Stimulated activated CD4-positive, alpha-beta T cell treated with anti-CD3 and anti-CD28 coated beads, Interleukin-15, amount 100 ng/mL, for 48 hours (primary cell): ENCODE results near the gene RIOK1.
"Not testable (repeated sequence)": the region's sequence is repeated elsewhere in the genome, so short reads cannot be mapped to it uniquely, and the experiment has no call there.

Source experiments
- DNase-seq, 2 donors: peaks; one replicate each; pipeline ENCODE4 v3.0.0-alpha.2; 2020; ENCODE audit warnings: low read depth in 2 of 2

The RIOK1 gene

DNA sequence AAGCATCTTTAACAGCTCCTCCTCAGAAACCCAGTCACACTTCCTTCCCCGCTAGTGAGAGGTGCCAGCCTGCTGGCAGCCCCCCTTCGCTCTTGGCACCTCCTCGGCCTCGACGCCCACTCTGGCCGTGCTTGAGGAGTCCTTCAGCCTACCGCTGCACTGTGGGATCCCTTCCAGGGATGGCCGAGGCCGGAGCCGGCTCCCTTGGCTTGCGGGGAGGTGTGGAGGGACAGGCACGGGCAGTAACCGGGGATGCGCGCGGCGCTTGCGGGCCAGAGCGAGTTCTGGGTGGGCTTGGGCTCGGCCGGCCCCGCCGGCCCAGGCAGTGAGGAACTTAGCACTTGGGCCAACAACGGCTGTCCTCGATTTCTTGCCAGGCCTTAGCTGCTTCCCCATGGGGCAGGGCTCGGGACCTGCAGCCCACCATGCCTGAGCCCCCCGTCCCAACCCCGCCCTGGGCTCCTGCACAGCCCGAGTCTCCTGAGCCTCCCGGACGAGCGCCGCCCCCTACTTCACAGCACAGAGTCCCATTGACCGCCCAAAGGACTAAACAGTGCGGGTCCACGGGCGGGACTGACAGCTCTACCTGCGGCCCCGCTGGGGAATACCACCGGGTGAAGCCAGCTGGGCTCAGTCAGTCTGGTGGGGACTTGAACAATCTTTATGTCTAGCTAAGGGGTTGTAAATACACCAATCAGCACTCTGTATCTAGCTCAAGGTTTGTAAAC lies 51.6 kb downstream of the RIOK1 start:
- DNase-seq: no peak

DNA sequence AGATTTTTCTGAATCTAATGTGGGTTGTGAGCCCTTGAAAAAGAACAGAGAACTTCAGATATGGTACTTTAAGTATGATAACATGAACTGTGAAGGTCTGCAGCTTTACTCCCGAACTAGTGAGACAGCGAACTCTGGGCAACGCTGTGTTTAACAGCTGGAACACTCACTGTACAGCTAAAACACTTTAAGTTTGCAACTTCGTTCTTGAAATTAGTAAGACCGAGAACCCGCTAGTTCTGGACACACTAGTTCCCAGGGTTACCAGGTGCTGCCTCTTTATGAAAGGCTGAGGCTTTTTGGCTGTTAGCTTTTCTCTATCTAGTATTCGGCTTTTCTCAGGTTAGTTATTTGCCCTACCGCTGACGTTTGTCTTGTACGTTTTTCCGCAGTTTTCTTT lies 52.9 kb downstream of the RIOK1 start:
- no peak for DNase-seq

DNA sequence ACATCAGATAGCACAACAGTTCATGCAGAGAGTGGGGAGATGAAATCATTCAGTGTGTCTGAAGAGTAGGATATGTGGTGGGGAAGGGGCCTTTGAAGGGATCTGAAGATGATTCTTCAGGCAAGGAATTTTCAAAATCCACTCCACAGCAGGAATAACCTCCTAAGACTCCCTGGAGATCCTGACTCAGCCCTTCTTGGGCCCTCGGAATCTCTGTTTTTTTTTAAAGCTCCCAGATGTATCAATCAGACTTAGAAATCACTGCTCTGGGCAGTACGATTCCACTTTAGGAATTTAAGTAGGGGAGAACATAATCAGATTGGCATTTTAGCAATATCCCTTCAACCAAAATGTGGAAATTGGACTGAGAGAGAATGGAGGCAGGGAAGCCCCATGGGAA lies 55.5 kb downstream of the RIOK1 start:
- no peak for DNase-seq

DNA sequence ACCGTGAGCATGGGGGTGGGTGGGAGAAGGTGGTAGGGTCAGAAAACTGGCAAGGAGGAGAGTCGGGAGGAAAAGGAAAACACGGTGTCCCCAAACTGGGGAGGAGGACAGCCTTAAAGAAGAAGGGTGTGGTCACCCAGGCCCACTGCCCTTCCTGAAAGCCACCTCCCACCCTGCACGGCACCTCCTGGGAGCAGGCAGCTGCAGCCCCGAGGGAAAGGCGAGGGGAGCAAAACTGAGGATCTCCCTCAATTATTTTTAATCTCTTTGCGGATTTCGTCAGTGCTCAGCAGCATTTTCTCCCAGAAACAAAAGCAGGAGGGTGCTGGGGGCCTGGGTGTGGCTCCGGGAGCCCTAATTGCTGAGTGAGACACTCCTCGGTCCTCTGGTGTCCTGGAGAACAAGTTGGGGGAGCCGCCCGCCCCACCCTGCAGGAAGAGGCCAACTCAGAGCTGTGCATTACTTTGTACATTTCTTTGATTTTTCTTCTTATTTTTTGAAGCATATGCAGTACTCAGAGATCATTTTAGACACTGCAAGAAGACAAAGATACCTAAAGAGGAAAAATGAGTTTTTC lies 56.4 kb downstream of the RIOK1 start:
- no peak for DNase-seq

DNA sequence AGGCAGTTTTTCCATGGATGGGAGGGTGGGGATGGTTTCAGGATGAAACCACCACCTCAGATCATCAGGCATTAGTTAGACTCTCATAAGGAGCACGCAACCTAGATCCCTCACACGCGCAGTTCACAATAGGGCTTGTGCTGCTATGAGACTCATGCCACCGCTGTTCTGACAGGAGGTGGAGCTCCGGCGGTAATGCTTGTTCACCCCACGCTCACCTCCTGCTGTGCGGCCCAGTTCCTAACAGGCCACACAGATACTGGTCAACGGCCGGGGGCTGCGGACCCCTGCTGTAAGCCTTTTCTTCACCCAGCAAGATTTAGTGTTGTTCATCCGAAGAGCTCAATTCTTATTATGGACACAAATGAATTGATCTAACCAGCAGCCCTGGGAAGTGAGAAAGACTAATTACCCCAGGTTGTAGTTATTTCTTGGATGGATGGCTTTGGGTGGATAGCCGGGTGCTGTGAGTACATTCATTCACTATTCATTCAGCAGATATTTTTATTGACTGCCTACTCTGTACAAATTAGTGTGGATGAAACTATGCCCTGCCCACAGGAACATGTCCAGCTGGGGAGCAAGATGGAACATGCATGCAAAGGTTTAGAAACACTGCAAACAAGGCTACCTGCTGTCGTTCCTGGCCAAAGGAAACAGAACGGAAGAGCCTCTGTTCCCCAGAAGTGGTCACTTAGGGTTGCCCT lies 57.2 kb downstream of the RIOK1 start:
- no peak for DNase-seq

DNA sequence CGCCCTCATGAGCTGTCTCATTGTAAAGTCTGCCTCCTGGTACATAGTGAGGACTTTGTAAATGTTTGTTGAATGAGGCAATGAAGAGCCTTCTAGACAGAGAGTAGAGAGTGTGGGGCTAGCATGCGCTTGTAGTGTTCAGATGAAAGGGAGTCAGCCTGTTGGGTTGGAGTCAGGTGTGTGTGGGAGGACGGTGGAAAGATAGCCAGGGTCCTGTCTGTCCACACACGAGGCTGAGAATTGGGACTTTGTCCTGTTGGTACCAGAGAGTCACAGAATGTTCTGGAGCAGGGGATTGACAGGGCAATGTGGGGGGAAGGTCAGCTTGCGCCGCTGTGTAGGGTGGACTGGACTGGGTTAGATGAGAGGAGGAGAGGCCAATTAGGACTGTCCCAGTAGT lies 58.6 kb downstream of the RIOK1 start:
- no peak for DNase-seq

DNA sequence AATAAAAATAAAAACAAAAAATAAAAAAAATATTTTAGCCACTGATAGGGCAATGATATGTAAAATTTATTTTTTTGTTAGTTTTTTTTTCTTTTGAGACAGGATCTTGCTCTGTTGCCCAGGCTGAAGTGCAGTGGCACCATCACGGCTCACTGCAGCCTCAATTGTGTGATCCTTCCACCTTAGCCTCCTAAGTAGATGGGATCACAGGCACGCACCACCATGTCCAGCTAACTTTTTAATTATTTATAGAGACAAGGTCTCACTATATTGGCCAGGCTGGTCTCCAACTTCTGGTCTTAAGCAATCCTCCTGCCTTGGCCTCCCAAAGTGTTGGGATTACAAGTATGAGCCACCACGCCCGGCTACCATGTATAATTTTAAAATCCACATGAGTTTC lies 59.4 kb downstream of the RIOK1 start:
- no peak for DNase-seq

DNA sequence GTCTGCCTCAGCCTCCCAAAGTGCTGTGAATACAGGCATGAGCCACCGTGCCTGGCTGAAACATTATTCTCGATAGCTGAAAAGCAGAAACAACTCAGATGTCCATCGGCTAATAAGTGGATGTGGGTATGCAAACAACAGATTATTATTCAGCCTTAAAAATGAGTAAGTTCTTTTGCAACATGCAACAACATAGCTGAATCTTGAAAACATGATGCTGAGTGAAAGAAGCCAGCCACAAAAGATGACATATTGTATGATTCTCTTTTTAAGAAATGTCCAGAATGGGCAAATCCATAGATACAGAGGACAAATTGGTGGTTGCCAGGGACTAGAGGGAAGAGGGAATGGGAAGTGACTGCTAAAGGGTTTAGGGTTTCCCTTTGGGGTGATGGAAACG lies 61.7 kb downstream of the RIOK1 start:
- DNase-seq: no peak

DNA sequence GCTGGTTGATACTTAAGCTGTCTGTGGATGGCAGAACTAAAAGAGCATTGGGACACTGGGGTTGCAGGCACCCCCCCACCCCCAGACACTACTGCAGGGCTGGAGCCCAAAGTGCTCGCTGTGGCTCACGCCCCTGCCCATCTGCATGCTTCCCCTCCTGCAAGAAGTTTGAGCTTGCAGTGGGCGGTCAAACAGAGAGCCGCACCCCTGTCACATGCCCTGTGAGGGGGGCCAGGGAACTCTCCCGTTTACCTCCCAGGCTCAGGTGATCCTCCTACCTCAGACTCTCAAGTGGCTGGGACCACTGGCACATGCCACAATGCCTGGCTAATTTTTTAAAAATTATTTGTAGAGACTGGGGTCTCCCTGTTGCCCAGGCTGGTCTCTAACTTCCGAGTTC lies 63.3 kb downstream of the RIOK1 start:
- DNase-seq: no peak

DNA sequence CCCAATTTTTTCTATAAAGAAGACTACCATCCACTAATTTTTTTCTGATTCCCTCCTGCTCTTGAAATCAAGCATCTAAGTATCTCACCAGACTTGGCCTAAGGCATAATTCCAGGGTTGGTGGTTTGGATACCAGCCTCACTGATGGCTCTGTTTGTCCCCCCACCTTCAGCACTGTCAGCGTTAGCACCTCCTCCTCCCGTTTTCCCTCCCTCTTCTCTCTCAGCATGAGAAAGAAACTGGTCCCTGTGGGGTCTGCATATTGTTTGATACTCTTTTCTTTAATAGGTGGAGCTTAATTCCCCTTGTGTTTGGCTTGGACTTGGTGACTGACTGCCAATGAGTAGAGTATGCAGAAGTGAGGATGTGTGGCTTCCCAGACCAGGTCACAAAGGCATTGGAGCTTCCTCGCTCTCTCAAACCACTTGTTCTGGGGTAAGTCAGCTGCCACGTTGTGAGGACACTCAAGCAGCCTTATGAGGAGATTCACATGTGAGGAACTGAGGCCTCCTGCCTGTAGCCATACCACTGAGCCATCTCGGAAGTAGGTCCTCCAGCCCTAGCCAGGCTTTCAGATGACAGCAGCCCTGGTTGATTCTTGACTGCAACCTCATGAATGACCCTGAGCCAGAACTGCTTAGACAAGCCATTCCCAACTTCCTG lies 65.2 kb downstream of the RIOK1 start:
- DNase-seq: no peak

DNA sequence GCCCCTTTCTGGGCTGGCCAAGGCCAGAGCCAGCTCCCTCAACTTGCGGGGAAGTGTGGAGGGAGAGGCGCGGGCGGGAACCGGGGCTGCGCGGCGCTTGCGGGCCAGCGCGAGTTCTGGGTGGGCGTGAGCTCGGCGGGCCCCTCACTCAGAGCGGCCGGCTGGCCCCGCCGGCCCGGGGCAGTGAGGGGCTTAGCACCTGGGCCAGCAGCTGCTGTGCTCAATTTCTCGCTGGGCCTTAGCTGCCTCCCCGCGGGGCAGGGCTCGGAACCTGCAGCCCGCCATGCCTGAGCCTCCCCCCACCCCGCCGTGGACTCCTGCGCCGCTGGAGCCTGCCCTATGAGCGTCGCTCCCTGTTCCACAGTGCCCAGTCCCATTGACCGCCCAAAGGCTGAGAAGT lies 66.7 kb downstream of the RIOK1 start:
- DNase-seq: not testable (repeated sequence)

DNA sequence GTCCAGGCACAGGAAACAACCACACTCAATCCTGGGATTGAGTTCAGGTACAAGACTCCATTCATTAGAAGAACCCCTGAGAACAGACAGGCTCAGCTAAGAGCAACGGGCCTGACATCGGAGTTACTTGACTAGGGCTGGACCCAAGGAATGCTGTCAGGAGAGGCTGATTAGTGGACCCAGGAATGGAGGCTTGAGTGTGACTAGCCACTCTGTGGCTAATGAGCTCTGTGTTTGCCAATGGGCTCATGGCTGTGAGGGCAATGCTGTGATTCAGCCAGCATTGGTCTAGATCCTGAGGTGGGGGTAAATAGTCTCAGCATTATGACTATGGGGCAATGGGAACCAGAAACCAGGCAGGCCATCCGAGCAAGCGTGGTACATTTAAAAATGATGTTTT lies 71.8 kb downstream of the RIOK1 start:
- no peak for DNase-seq

DNA sequence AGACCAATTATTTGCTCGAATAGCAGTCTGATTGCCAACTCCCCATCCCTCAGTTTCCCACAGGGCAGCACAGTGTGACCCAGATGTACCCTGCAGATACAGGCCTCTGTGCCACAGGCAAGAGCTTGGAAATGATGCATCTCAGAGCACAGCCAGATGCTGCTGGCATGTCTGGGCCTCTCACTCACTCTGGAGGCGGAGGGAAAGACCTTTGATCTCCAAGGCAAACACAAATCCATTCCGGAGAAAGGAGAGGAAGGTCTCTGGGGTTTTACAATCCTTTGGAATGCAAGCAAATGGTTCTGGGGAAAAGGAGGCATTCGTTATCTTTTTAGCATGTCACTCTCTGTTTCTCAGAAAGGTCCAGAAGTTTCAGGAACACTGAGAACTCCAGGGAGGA lies 74.2 kb downstream of the RIOK1 start:
- DNase-seq: no peak

DNA sequence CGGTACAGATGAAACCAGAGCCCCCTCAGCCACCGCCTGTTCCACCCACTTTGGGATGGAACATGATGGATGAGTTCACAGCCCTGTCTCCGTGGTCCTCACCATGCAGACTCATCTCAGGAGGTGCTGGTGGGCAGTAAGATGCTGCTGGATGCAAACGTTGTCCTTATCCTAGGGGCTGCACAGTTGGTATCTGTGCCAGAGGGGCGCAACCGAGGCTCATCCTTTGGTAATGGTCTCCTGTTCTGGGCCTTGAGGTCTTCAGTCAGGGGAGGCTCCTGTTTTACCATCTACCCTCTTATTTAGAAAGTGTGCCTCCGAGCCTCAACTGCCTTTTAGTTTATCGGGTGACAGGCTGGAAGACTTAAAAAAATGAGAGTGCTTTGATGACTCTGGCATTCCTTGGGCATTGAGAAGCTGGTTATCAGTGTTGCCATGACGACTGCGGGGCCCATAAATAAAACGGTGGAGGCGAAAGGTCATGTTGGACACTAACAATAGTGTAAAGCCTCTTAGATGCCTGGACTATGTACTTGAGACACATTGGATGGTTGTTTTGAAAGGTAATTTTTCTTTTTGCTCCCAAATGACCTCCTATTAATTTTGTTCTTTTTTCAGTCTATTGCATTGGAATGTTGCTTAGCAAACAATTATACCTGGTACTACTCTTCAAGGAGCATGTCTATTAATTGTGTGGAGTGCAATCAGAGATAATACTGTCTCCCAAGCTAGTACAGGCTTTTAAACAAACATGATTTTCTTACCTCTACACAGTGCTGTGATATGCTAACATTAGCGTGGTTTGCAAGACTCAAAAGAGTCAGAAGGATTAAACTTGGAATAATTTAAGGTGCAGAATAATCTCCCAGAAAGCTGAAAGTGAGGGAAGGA lies 77.6 kb downstream of the RIOK1 start:
- no peak for DNase-seq
